KMS-11 (cell line): ENCODE measurements around the gene OTOF.

Source experiments
- H2AFZ ChIP-seq: fragments of 200-600 bp; sonication (generic); 2 replicates; pipeline ENCODE4 v1.6.1; 2016; ENCODE audit warnings: antibody characterized with exemption, mixed run types, low read depth
- H3K27ac ChIP-seq: fragments of 200-600 bp; sonication (generic); 2 replicates; pipeline ENCODE4 v1.6.1; 2016; ENCODE audit warnings: mild to moderate bottlenecking, mixed run types
- H3K27me3 ChIP-seq: fragments of 200-600 bp; sonication (generic); 2 replicates; pipeline ENCODE4 v1.6.1; 2017; ENCODE audit warnings: mild to moderate bottlenecking, low read depth, mixed run types, moderate library complexity; ENCODE audit not compliant: insufficient read depth
- H3K36me3 ChIP-seq: fragments of 200-600 bp; sonication (generic); 2 replicates; pipeline ENCODE4 v1.6.1; 2017; ENCODE audit warnings: mild to moderate bottlenecking, mixed run types; ENCODE audit not compliant: insufficient read depth
- H3K4me1 ChIP-seq: fragments of 200-600 bp; sonication (generic); 2 replicates; pipeline ENCODE4 v1.6.1; 2016; ENCODE audit warnings: mild to moderate bottlenecking, low read depth, mixed run types; ENCODE audit not compliant: poor library complexity, severe bottlenecking
- H3K4me2 ChIP-seq: fragments of 200-600 bp; sonication (generic); 2 replicates; pipeline ENCODE4 v1.7.0; 2016; ENCODE audit warnings: mild to moderate bottlenecking, mixed run types
- H3K4me3 ChIP-seq: fragments of 200-600 bp; sonication (generic); IDR thresholded peaks from 2 replicates; pipeline ENCODE4 v1.6.1; 2017; ENCODE audit warnings: low read depth, low read length, mixed read lengths; ENCODE audit not compliant: insufficient read depth
- H3K79me2 ChIP-seq: fragments of 200-600 bp; sonication (generic); 2 replicates; pipeline ENCODE4 v1.6.1; 2016; ENCODE audit warnings: low read depth, mixed run types; ENCODE audit not compliant: insufficient read depth
- H3K9ac ChIP-seq: fragments of 200-600 bp; sonication (generic); 2 replicates; pipeline ENCODE4 v1.6.1; 2016; ENCODE audit warnings: mild to moderate bottlenecking, mixed run types
- H4K20me1 ChIP-seq: fragments of 200-600 bp; sonication (generic); 2 replicates; pipeline ENCODE4 v1.6.1; 2016; ENCODE audit warnings: mild to moderate bottlenecking, mixed run types; ENCODE audit not compliant: insufficient read depth
- TF ChIP-seq, protein P1 (sequence below): fragments of 200-600 bp; sonication (generic); conservative IDR thresholded peaks from 2 replicates; pipeline ENCODE4 v1.6.1; 2017; ENCODE audit warnings: low read depth, mild to moderate bottlenecking, antibody characterized with exemption, low read length, moderate library complexity, mixed read lengths

Gene OTOF

GRCh38 chr2:26474261-26474785 is 3.6 kb downstream of the OTOF start:
- H3K4me1 ChIP-seq: no peaks in the 10 kb centered on the region
- TF ChIP-seq, protein P1, sequence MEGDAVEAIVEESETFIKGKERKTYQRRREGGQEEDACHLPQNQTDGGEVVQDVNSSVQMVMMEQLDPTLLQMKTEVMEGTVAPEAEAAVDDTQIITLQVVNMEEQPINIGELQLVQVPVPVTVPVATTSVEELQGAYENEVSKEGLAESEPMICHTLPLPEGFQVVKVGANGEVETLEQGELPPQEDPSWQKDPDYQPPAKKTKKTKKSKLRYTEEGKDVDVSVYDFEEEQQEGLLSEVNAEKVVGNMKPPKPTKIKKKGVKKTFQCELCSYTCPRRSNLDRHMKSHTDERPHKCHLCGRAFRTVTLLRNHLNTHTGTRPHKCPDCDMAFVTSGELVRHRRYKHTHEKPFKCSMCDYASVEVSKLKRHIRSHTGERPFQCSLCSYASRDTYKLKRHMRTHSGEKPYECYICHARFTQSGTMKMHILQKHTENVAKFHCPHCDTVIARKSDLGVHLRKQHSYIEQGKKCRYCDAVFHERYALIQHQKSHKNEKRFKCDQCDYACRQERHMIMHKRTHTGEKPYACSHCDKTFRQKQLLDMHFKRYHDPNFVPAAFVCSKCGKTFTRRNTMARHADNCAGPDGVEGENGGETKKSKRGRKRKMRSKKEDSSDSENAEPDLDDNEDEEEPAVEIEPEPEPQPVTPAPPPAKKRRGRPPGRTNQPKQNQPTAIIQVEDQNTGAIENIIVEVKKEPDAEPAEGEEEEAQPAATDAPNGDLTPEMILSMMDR: no peak
- H3K9ac ChIP-seq: no peak overlapping the region
- H3K27ac ChIP-seq: no peak overlapping the region
- no peaks in the 10 kb centered on the region for H3K27me3 ChIP-seq
- no peak overlapping the region for H2AFZ ChIP-seq
- no peaks in the 10 kb centered on the region for H3K79me2 ChIP-seq
- H3K4me3 ChIP-seq: no peak overlapping the region
- H3K36me3 ChIP-seq: no peaks in the 10 kb centered on the region
- H4K20me1 ChIP-seq: no peaks in the 10 kb centered on the region
- H3K4me2 ChIP-seq: no peak overlapping the region

GRCh38 chr2:26473796-26474195 is 4.1 kb downstream of the OTOF start:
- Histone ChIP-seq H3K27me3 (no peaks in the 10 kb centered on the region), H2AFZ (no peak overlapping the region), H3K4me3 (no peak overlapping the region), H3K27ac (no peak overlapping the region), H3K36me3 (no peaks in the 10 kb centered on the region), H3K4me2 (no peak overlapping the region), H3K79me2 (no peaks in the 10 kb centered on the region), H3K9ac (no peak overlapping the region), H4K20me1 (no peaks in the 10 kb centered on the region), H3K4me1 (no peaks in the 10 kb centered on the region)
- TF ChIP-seq, protein P1: no peak

DNA sequence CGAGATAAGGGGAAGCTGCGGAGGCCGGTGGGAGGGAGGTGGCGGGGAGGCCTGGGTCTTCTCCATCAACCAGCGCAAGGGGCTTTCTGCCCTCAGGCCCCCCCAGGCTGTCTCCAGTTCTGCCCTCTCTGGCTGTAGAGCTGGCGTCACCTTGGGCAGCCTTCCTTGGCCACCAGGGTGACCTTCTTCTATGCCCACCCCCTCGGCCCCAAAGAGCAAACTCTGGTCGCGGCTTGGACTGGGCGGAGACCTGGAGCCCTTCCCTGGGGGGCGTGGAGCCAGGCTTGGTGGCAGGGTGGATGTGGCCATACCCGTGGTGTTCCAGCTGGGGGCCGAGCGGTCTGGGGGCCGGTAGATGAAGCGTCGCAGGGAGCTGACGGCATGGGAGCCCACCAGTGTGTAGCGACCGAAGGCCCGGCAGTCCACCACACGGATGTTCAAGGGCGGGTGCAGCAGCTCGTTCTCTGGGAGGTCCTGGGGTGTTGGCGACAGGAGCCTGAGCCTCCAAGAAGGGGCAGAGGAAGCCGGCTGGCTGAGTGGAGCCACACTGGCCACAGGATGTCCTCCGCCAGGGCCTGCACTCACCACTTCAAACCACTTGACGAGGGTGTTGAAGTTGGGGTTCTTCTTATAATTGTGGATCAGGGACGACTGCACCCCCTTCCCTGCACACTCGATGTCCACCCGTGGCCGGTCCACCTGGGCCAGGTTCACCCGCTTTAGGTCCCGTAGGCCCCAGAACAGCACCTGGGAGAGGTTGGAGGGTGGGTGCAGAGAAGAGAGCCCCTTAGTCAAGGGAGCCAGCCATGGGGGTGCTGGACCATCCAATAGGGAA is 4.9 kb downstream of the OTOF start:
- no peaks in the 10 kb centered on the region for H3K36me3 ChIP-seq
- no peaks in the 10 kb centered on the region for H3K79me2 ChIP-seq
- H2AFZ ChIP-seq: no peak overlapping the region
- H3K4me1 ChIP-seq: no peaks in the 10 kb centered on the region
- no peak overlapping the region for H3K27ac ChIP-seq
- H3K4me2 ChIP-seq: no peak overlapping the region
- no peaks in the 10 kb centered on the region for H4K20me1 ChIP-seq
- H3K27me3 ChIP-seq: no peaks in the 10 kb centered on the region
- H3K4me3 ChIP-seq: no peak overlapping the region
- TF ChIP-seq, protein P1: no peak
- H3K9ac ChIP-seq: no peak overlapping the region

DNA sequence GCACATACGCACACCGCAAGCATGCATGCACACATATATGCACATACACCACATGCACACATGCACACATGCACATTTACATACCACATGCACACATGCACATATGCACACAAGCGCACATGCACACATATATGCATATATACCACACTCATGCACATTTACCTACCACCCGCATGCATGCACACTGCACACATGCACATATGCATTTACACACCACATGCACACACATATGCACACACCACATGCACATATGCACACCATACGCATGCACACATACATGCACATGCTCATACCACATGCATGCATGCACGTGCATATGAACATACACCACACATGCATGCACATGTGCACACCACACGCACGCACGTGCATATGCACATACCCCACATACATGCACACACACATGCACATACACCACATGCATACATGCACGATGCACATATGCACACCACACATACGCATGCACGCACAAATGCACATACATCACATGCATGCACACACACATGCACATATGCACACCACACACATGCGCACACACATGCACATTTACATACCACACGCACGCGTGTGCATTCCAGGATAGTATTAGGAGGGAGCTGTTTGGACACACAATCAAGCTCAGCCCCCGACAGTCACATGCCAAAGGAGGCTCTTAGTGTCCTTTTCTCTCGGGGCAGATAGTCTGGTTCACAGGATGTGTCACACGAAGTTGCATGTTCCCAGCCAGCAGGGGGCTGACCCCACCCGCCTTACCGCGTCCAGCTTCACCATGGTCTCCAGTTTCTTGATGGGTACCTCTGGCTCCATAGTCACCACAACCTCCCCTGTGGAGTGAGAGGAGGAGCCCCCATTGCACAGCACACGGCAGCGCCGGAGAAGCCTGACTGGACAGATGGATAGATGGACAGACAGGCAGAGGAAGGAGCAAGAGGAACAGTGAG is 5.9 kb downstream of the OTOF start:
- Histone ChIP-seq H3K4me1 (no peaks in the 10 kb centered on the region), H3K27me3 (no peaks in the 10 kb centered on the region), H3K36me3 (no peaks in the 10 kb centered on the region), H3K9ac (no peak overlapping the region), H3K27ac (no peak overlapping the region), H3K4me2 (no peak overlapping the region), H4K20me1 (no peaks in the 10 kb centered on the region), H3K4me3 (no peak overlapping the region), H2AFZ (no peak overlapping the region), H3K79me2 (no peaks in the 10 kb centered on the region)
- TF ChIP-seq, protein P1: no peak
